A549 (cell line): ENCODE results near the gene N4BP3. TPM values are rescaled to one million over a fixed set of nuclear protein-coding genes. Genes with fewer than 3 reads are reported as not detected.

ENCODE experiments used
- ATAC-seq, 2 experiments: fragments of 200-7000 bp in 1 of 2; fragments of >200 bp in 1 of 2; cut with Nextera tagmentation in 1 of 2; cut with Tn5 transposase in 1 of 2; 3 replicates each; pipeline versions ENCODE4 v1.8.0 to v1.9.1; 2018 to 2020; ENCODE audit warnings: mild to moderate bottlenecking in 1 of 2, moderate library complexity in 1 of 2
- CTCF ChIA-PET: fragments of 300-600 bp; sonication (Branson Sonifier 250); formaldehyde crosslinking; extraction: SDS; loops from one replicate; lab custom pipeline; 2021; ENCODE audit warnings: antibody characterized with exemption, inconsistent platforms; lab: Yijun Ruan, JAX
- POLR2A ChIA-PET: fragments of 350-600 bp; formaldehyde crosslinking; extraction: SDS; loops from one replicate; lab custom pipeline; 2021; ENCODE audit warnings: antibody characterized with exemption, inconsistent platforms; lab: Yijun Ruan, JAX
- DNase-seq, 2 experiments: peaks; one replicate each; pipeline versions ENCODE4 v3.0.0 to v3.0.0-alpha.2; 2011 to 2016; ENCODE audit warnings: low read depth in 1 of 2, low spot score in 1 of 2
- FAIRE-seq: peaks from 2 replicates; lab custom pipeline; 2011; peaks lifted over from hg19 to GRCh38; lab: Jason Lieb, UNC
- H3K27ac ChIP-seq, 2 experiments: fragments of >200 bp; sonication (Bioruptor Twin); formaldehyde crosslinking; 3 replicates each; pipeline ENCODE4 v1.5.1; 2016 to 2017
- H3K4me1 ChIP-seq: fragments of >200 bp; sonication (Bioruptor Twin); formaldehyde crosslinking; 3 replicates; pipeline ENCODE4 v1.6.1; 2016
- H3K4me2 ChIP-seq: fragments of >200 bp; sonication (Bioruptor Twin); formaldehyde crosslinking; 3 replicates; pipeline ENCODE4 v1.6.1; 2016
- H3K4me3 ChIP-seq: fragments of >200 bp; sonication (Bioruptor Twin); formaldehyde crosslinking; 3 replicates; pipeline ENCODE4 v1.5.1; 2016
- H3K9me3 ChIP-seq: fragments of >200 bp; sonication (Bioruptor Twin); formaldehyde crosslinking; 3 replicates; pipeline ENCODE4 v1.6.1; 2016
- ATOH8 ChIP-seq: fragments of 250-450 bp; sonication (Bioruptor Pico); IDR thresholded peaks from 2 replicates; pipeline ENCODE4 v1.5.0; 2020; ENCODE audit warnings: low read depth, mild to moderate bottlenecking, moderate library complexity
- BHLHE40 ChIP-seq: IDR thresholded peaks from 2 replicates; pipeline ENCODE4 v1.6.1; 2012; ENCODE audit warnings: low read depth, low read length, inconsistent platforms
- CTCF ChIP-seq: fragments of >200 bp; sonication (Bioruptor Twin); formaldehyde crosslinking; IDR thresholded peaks from 3 replicates; pipeline ENCODE4 v1.5.1; 2016
- EHF ChIP-seq: fragments of 250-450 bp; sonication (Bioruptor Pico); IDR thresholded peaks from 2 replicates; pipeline ENCODE4 v1.5.0; 2020; ENCODE audit warnings: mild to moderate bottlenecking
- ESRRA ChIP-seq: fragments of 150-350 bp; IDR thresholded peaks from 2 replicates; pipeline ENCODE4 v1.6.1; 2014; ENCODE audit warnings: mild to moderate bottlenecking, low read length, borderline replicate concordance
- FOSB ChIP-seq: fragments of 250-450 bp; sonication (Bioruptor Pico); IDR thresholded peaks from 2 replicates; pipeline ENCODE4 v1.5.0; 2020; ENCODE audit warnings: mild to moderate bottlenecking, moderate library complexity
- HMGXB4 ChIP-seq: fragments of 250-450 bp; sonication (Bioruptor Pico); IDR thresholded peaks from 2 replicates; pipeline ENCODE4 v1.5.0; 2021; ENCODE audit warnings: mild to moderate bottlenecking, moderate library complexity, borderline replicate concordance
- HOXA7 ChIP-seq: fragments of 250-450 bp; sonication (Bioruptor Pico); IDR thresholded peaks from 2 replicates; pipeline ENCODE4 v1.5.0; 2020; ENCODE audit warnings: mild to moderate bottlenecking, moderate library complexity
- HOXB13 ChIP-seq: fragments of 250-450 bp; sonication (Bioruptor Pico); IDR thresholded peaks from 2 replicates; pipeline ENCODE4 v1.5.0; 2020; ENCODE audit warnings: low read depth, mild to moderate bottlenecking, moderate library complexity
- HOXB5 ChIP-seq: fragments of 250-450 bp; sonication (Bioruptor Pico); IDR thresholded peaks from 2 replicates; pipeline ENCODE4 v1.5.0; 2020; ENCODE audit warnings: mild to moderate bottlenecking, moderate library complexity
- KDM1A ChIP-seq: fragments of 200-600 bp; sonication (generic); IDR thresholded peaks from 2 replicates; pipeline ENCODE4 v1.6.1; 2016; ENCODE audit warnings: low read depth, mild to moderate bottlenecking
- MAFK ChIP-seq: fragments of 450-650 bp; IDR thresholded peaks from 2 replicates; pipeline ENCODE4 v1.6.1; 2014; ENCODE audit not compliant: partially characterized antibody
- NR3C1 ChIP-seq: fragments of >200 bp; sonication (Bioruptor Twin); formaldehyde crosslinking; IDR thresholded peaks from 3 replicates; pipeline ENCODE4 v1.6.1; 2017
- PBX3 ChIP-seq: IDR thresholded peaks from 2 replicates; pipeline ENCODE4 v1.6.1; 2012
- PHF8 ChIP-seq: fragments of 200-600 bp; sonication (generic); IDR thresholded peaks from 2 replicates; pipeline ENCODE4 v1.6.1; 2016; ENCODE audit warnings: low read depth, mild to moderate bottlenecking, antibody characterized with exemption, moderate library complexity, borderline replicate concordance
- POLR2A ChIP-seq: IDR thresholded peaks from 2 replicates; pipeline ENCODE4 v1.6.1; 2012; ENCODE audit warnings: mild to moderate bottlenecking, low read length
- RAD21 ChIP-seq, 2 experiments: fragments of >200 bp in 1 of 2; sonication (Bioruptor Twin) in 1 of 2; formaldehyde crosslinking in 1 of 2; IDR thresholded peaks in 1 of 2; conservative IDR thresholded peaks in 1 of 2; 2 replicates in 1 of 2; 3 replicates in 1 of 2; pipeline ENCODE4 v1.6.1; 2012 to 2018; ENCODE audit warnings: inconsistent platforms in 1 of 2
- RCOR1 ChIP-seq: fragments of 150-350 bp; IDR thresholded peaks from 2 replicates; pipeline ENCODE4 v1.6.1; 2014; ENCODE audit warnings: antibody characterized with exemption, low read length, low read depth
- SMC3 ChIP-seq: fragments of >200 bp; sonication (Bioruptor Twin); formaldehyde crosslinking; IDR thresholded peaks from 3 replicates; pipeline ENCODE4 v1.6.1; 2018; ENCODE audit warnings: inconsistent platforms
- TP53 ChIP-seq: fragments of 250-450 bp; sonication (Bioruptor Pico); IDR thresholded peaks from 2 replicates; pipeline ENCODE4 v1.5.0; 2021; ENCODE audit warnings: mild to moderate bottlenecking, moderate library complexity
- ZC3H11A ChIP-seq: fragments of 450-650 bp; IDR thresholded peaks from 2 replicates; pipeline ENCODE4 v1.6.1; 2014; ENCODE audit warnings: antibody characterized with exemption, mild to moderate bottlenecking
- ZNF302 ChIP-seq: fragments of 250-450 bp; sonication (Bioruptor Pico); IDR thresholded peaks from 2 replicates; pipeline ENCODE4 v1.9.0; 2021; ENCODE audit warnings: inconsistent platforms, mild to moderate bottlenecking, moderate library complexity
- ZSCAN20 ChIP-seq: fragments of 250-450 bp; sonication (Bioruptor Pico); IDR thresholded peaks from 2 replicates; pipeline ENCODE4 v1.8.0; 2022; ENCODE audit warnings: mild to moderate bottlenecking, moderate library complexity
- WGBS: methylation state at CpG from one replicate; pipeline ENCODE4 v1.1.6; 2017; ENCODE audit errors: missing lambda C conversion rate; 5-methylcytosine and 5-hydroxymethylcytosine counted together
- polyA plus RNA-seq, 4 experiments: library from polyadenylated mRNA; depleted of rRNA in 3 of 4; stranded (reverse); fragments of >200 nt; fragmentation: RNase III in 1 of 4; extraction: RNeasy Plus Mini Kit Qiagen cat#74134 plus additional on column Dnase treatment in 1 of 4; gene quantifications; 2 replicates in 3 of 4; 3 replicates in 1 of 4; pipeline ENCODE4 v1.2.3, GENCODE V29; 2011 to 2017
- TF ChIP-seq, protein P1 (sequence below): fragments of >200 bp; sonication (Bioruptor Twin); formaldehyde crosslinking; IDR thresholded peaks from 3 replicates; pipeline ENCODE4 v1.6.1; 2016
- TF ChIP-seq, protein P2 (sequence below): IDR thresholded peaks from 2 replicates; pipeline ENCODE4 v1.6.1; 2012
- TF ChIP-seq, protein P3 (sequence below): fragments of >200 bp; sonication (Bioruptor Twin); formaldehyde crosslinking; IDR thresholded peaks from 2 replicates; pipeline ENCODE4 v1.6.1; 2016
- TF ChIP-seq, protein P4 (sequence below): fragments of 450-650 bp; IDR thresholded peaks from 2 replicates; pipeline ENCODE4 v1.6.1; 2014; ENCODE audit warnings: antibody characterized with exemption
- TF ChIP-seq, protein P5 (sequence below): fragments of 150-350 bp; IDR thresholded peaks from 2 replicates; pipeline ENCODE4 v1.6.1; 2014; ENCODE audit warnings: low read depth, mild to moderate bottlenecking, low read length

Gene N4BP3
- polyA plus RNA-seq, 2 of the 4 experiments (the other 2 are of a cell fraction): 0.12 to 0.15 TPM

- POLR2A ChIA-PET: no interaction called here
- Histone ChIP-seq H3K4me1 (no peaks in the 10 kb centered on the region), H3K4me3 (no peak overlapping the region), H3K4me2 (no peak overlapping the region), H3K27ac (no peak overlapping the region), H3K9me3 (peaks cover 18% of the 10 kb centered on the region)
- TF ChIP-seq EHF (CRISPR knock-in tag): no peak
- no peak for TF ChIP-seq HOXA7 (CRISPR knock-in tag)
- TF ChIP-seq ZNF302 (CRISPR knock-in tag): no peak
- no peak for TF ChIP-seq HMGXB4 (CRISPR knock-in tag)
- TF ChIP-seq ZSCAN20 (CRISPR knock-in tag): no peak
- no peak for TF ChIP-seq MAFK
- TF ChIP-seq, protein P1, sequence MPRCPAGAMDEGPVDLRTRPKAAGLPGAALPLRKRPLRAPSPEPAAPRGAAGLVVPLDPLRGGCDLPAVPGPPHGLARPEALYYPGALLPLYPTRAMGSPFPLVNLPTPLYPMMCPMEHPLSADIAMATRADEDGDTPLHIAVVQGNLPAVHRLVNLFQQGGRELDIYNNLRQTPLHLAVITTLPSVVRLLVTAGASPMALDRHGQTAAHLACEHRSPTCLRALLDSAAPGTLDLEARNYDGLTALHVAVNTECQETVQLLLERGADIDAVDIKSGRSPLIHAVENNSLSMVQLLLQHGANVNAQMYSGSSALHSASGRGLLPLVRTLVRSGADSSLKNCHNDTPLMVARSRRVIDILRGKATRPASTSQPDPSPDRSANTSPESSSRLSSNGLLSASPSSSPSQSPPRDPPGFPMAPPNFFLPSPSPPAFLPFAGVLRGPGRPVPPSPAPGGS: no peak
- TF ChIP-seq BHLHE40: no peak
- TF ChIP-seq ATOH8 (CRISPR knock-in tag): no peak
- no peak for TF ChIP-seq KDM1A
- TF ChIP-seq POLR2A: no peak
- TF ChIP-seq ZC3H11A: no peak
- TF ChIP-seq FOSB (CRISPR knock-in tag): no peak
- no peak for TF ChIP-seq HOXB13 (CRISPR knock-in tag)
- no peak for TF ChIP-seq HOXB5
- TF ChIP-seq PHF8: no peak
- no peak for TF ChIP-seq ESRRA
- CTCF ChIA-PET: interaction anchor here (0.7 kb wide), 1 partner anchor 486 kb away, joined by 4 read pairs; no protein-coding TSS in a partner anchor
- FAIRE-seq (no peak), DNase-seq (no peak), ATAC-seq (no peak)
- 26% methylated on average over 2 of the region's 2 CpGs for WGBS
Measured at GRCh38 chr5:178093134-178093533, 20.2 kb upstream of the N4BP3 start.

DNA sequence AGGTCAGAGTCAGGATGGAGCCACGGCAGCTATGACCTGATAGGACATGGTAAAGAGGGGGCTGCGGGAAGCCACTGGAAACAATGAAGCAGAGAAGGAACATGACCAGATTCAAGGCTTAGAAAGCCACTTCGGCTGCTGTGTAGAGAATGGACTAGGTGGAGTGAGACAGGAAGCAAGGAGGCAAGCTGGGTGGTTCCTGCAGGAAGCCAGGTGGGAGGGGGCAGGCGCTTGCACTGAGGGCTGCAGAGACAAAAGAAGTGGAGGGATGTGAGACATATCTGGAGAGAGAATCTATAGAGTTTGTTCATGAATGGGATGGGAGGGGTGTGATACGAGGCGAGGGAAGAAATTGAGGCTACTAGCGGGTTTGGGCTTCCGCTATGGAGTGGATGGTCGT is 19.0 kb upstream of the N4BP3 start:
- FAIRE-seq (no peak), DNase-seq (no peak), ATAC-seq (no peak)
- H3K4me1 ChIP-seq: no peaks in the 10 kb centered on the region
- no peak overlapping the region for H3K4me2 ChIP-seq
- POLR2A ChIA-PET: no interaction called here
- WGBS: 61% methylated on average over 9 of the region's 9 CpGs
- H3K27ac ChIP-seq: no peak overlapping the region
- H3K9me3 ChIP-seq: peaks cover 18% of the 10 kb centered on the region
- CTCF ChIA-PET: interaction anchor here (1.6 kb wide), 1 partner anchor 18 kb away, joined by 5 read pairs; no protein-coding TSS in a partner anchor
- H3K4me3 ChIP-seq: no peak overlapping the region
- TF ChIP-seq RCOR1 (no peak), ZSCAN20 (CRISPR knock-in tag) (no peak), RAD21 (conservative IDR thresholded peaks at IDR 0.05 in 1 of 2, IDR thresholded peaks at IDR 0.05 in 1 of 2) (no peak), NR3C1 (no peak), EHF (CRISPR knock-in tag) (no peak), CTCF (no peak), FOSB (CRISPR knock-in tag) (no peak), SMC3 (no peak), TP53 (no peak), PBX3 (no peak)
- TF ChIP-seq, protein P2, sequence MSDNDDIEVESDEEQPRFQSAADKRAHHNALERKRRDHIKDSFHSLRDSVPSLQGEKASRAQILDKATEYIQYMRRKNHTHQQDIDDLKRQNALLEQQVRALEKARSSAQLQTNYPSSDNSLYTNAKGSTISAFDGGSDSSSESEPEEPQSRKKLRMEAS: no peak
- TF ChIP-seq, protein P3, sequence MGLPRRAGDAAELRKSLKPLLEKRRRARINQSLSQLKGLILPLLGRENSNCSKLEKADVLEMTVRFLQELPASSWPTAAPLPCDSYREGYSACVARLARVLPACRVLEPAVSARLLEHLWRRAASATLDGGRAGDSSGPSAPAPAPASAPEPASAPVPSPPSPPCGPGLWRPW: no peak
- TF ChIP-seq, protein P4, sequence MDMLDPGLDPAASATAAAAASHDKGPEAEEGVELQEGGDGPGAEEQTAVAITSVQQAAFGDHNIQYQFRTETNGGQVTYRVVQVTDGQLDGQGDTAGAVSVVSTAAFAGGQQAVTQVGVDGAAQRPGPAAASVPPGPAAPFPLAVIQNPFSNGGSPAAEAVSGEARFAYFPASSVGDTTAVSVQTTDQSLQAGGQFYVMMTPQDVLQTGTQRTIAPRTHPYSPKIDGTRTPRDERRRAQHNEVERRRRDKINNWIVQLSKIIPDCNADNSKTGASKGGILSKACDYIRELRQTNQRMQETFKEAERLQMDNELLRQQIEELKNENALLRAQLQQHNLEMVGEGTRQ: no peak
- TF ChIP-seq, protein P5, sequence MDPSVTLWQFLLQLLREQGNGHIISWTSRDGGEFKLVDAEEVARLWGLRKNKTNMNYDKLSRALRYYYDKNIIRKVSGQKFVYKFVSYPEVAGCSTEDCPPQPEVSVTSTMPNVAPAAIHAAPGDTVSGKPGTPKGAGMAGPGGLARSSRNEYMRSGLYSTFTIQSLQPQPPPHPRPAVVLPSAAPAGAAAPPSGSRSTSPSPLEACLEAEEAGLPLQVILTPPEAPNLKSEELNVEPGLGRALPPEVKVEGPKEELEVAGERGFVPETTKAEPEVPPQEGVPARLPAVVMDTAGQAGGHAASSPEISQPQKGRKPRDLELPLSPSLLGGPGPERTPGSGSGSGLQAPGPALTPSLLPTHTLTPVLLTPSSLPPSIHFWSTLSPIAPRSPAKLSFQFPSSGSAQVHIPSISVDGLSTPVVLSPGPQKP: no peak
